ENCODE measurements around the gene SCLT1. TPM values are rescaled to one million over a fixed set of nuclear protein-coding genes. Genes with fewer than 3 reads are reported as not detected.

The SCLT1 gene
- total RNA-seq, 3 donors from 2014 or later: 11.5 to 23.6 (median 18.7) TPM

GRCh38 chr4:128858879-128859671, 234.3 kb downstream of the SCLT1 start:
- peaks cover 9% of the 10 kb centered on the region for H3K36me3 ChIP-seq

GRCh38 chr4:128856246-128856645, 237.1 kb downstream of the SCLT1 start:
- Histone ChIP-seq H3K27ac (no peak overlapping the region), H3K27me3 (no peaks in the 10 kb centered on the region), H3K36me3 (peaks cover 9% of the 10 kb centered on the region), H3K9me3 (no peaks in the 10 kb centered on the region), H3K4me3 (no peak overlapping the region), H3K4me1 (no peaks in the 10 kb centered on the region)
- DNase-seq (ENCODE audit: low spot score in 2 of 2): no peak
- intact Hi-C loops (cut with DNase I; ENCODE audit: low total_unique reads): no loop called here
- TF ChIP-seq POLR2AphosphoS5 (IDR thresholded peaks at IDR 0.05) (no peak), POLR2A (IDR thresholded peaks at IDR 0.05) (no peak), CTCF (IDR thresholded peaks at IDR 0.05) (no peak)

More at GRCh38 chr4:128858879-128859671, 234.3 kb downstream of the SCLT1 start:
- intact Hi-C loops (cut with DNase I; ENCODE audit: low total_unique reads): loop anchor here (1.0 kb wide), 1 partner anchor 404 kb away; no protein-coding TSS in a partner anchor
- no peak overlapping the region for H3K27ac ChIP-seq
- H3K4me3 ChIP-seq: no peak overlapping the region
- no peak for DNase-seq (ENCODE audit: low spot score in 2 of 2)
- H3K9me3 ChIP-seq: no peaks in the 10 kb centered on the region
- no peak for TF ChIP-seq POLR2A (IDR thresholded peaks at IDR 0.05)
- TF ChIP-seq CTCF (IDR thresholded peaks at IDR 0.05): no peak
- no peak for TF ChIP-seq POLR2AphosphoS5 (IDR thresholded peaks at IDR 0.05)
- H3K4me1 ChIP-seq: no peaks in the 10 kb centered on the region
- no peaks in the 10 kb centered on the region for H3K27me3 ChIP-seq

GRCh38 chr4:128855621-128856020, 237.7 kb downstream of the SCLT1 start:
- TF ChIP-seq POLR2AphosphoS5 (IDR thresholded peaks at IDR 0.05): no peak
- no peak for TF ChIP-seq CTCF (IDR thresholded peaks at IDR 0.05)
- no peak for TF ChIP-seq POLR2A (IDR thresholded peaks at IDR 0.05)
- Histone ChIP-seq H3K36me3 (peaks cover 9% of the 10 kb centered on the region), H3K27ac (no peak overlapping the region), H3K9me3 (no peaks in the 10 kb centered on the region), H3K27me3 (no peaks in the 10 kb centered on the region), H3K4me1 (no peaks in the 10 kb centered on the region), H3K4me3 (no peak overlapping the region)
- no peak for DNase-seq (ENCODE audit: low spot score in 2 of 2)
- intact Hi-C loops (cut with DNase I; ENCODE audit: low total_unique reads): no loop called here

GRCh38 chr4:128854433-128854832, 238.9 kb downstream of the SCLT1 start:
- DNase-seq (ENCODE audit: low spot score in 2 of 2): no peak
- H3K27me3 ChIP-seq: no peaks in the 10 kb centered on the region
- intact Hi-C loops (cut with DNase I; ENCODE audit: low total_unique reads): no loop called here
- TF ChIP-seq CTCF (IDR thresholded peaks at IDR 0.05) (no peak), POLR2AphosphoS5 (IDR thresholded peaks at IDR 0.05) (no peak), POLR2A (IDR thresholded peaks at IDR 0.05) (no peak)
- no peak overlapping the region for H3K27ac ChIP-seq
- H3K4me1 ChIP-seq: no peaks in the 10 kb centered on the region
- no peak overlapping the region for H3K4me3 ChIP-seq
- no peaks in the 10 kb centered on the region for H3K9me3 ChIP-seq
- peaks cover 9% of the 10 kb centered on the region for H3K36me3 ChIP-seq

- no peaks in the 10 kb centered on the region for H3K4me1 ChIP-seq
- TF ChIP-seq POLR2A (IDR thresholded peaks at IDR 0.05): no peak
- no peak for TF ChIP-seq POLR2AphosphoS5 (IDR thresholded peaks at IDR 0.05)
- TF ChIP-seq CTCF (IDR thresholded peaks at IDR 0.05): no peak
- H3K4me3 ChIP-seq: no peak overlapping the region
- peaks cover 9% of the 10 kb centered on the region for H3K36me3 ChIP-seq
- no peak overlapping the region for H3K27ac ChIP-seq
- DNase-seq (ENCODE audit: low spot score in 2 of 2): no peak
- intact Hi-C loops (cut with DNase I; ENCODE audit: low total_unique reads): no loop called here
- H3K27me3 ChIP-seq: no peaks in the 10 kb centered on the region
- H3K9me3 ChIP-seq: no peaks in the 10 kb centered on the region
Measured at GRCh38 chr4:128853741-128854140, 239.6 kb downstream of the SCLT1 start.

Measured in breast epithelium (tissue), 4 donors.